HG03520 (cell line): ENCODE results near the gene ZG16.
A peak's percentile ranks its signal among the peaks of the same experiment; 100 is the strongest.

Experiments
- ATAC-seq: cut with Tn5 transposase; IDR thresholded peaks from one replicate; pipeline ENCODE4 v1.9.1; 2021; ENCODE audit warnings: mild to moderate bottlenecking, moderate library complexity; ENCODE audit not compliant: unreplicated experiment

The ZG16 gene

GRCh38 chr16:29807426-29808218 lies 29.6 kb downstream of the ZG16 start:
- ATAC-seq = no peak

- ATAC-seq = no peak
Measured at GRCh38 chr16:29808219-29808900, 30.3 kb downstream of the ZG16 start.

GRCh38 chr16:29809031-29809747 lies 31.1 kb downstream of the ZG16 start:
- no peak for ATAC-seq

GRCh38 chr16:29809850-29810698 lies 32.0 kb downstream of the ZG16 start:
- ATAC-seq = no peak

- ATAC-seq = no peak
Measured at GRCh38 chr16:29810699-29811169, 32.7 kb downstream of the ZG16 start.

GRCh38 chr16:29811170-29811895 lies 33.3 kb downstream of the ZG16 start:
- no peak for ATAC-seq

GRCh38 chr16:29811896-29812665 lies 34.0 kb downstream of the ZG16 start, which contains the start of gene PRRT2:
Gene PRRT2, plus strand, starts transcription at chr16:29812193. Its CDS starts 862 bp downstream, at chr16:29813055.
- ATAC-seq = no peak

GRCh38 chr16:29812754-29813643 lies 34.9 kb downstream of the ZG16 start:
- no peak for ATAC-seq

- no peak for ATAC-seq
Measured at GRCh38 chr16:29813644-29814562, 35.8 kb downstream of the ZG16 start.

- ATAC-seq = no peak
Measured at GRCh38 chr16:29814592-29814991, 36.5 kb downstream of the ZG16 start.

GRCh38 chr16:29815032-29815721 lies 37.1 kb downstream of the ZG16 start:
- ATAC-seq = no peak

GRCh38 chr16:29815793-29816693 lies 38.0 kb downstream of the ZG16 start, which contains the start of gene PAGR1:
Gene PAGR1, plus strand, starts transcription at chr16:29816152. Its CDS starts 374 bp downstream, at chr16:29816526.
- ATAC-seq = peak; percentile 53

- ATAC-seq = no peak
Measured at GRCh38 chr16:29816694-29817441, 38.8 kb downstream of the ZG16 start.

- no peak for ATAC-seq
Measured at GRCh38 chr16:29818082-29818481, 40.0 kb downstream of the ZG16 start.

GRCh38 chr16:29819506-29819905 lies 41.5 kb downstream of the ZG16 start:
- ATAC-seq = no peak
